ENCODE measurements around the gene SLC8A3. TPM values are rescaled to one million over a fixed set of nuclear protein-coding genes. Genes with fewer than 3 reads are reported as not detected.

Gene SLC8A3
- total RNA-seq, 1 experiment from 2014 or later: not detected

GRCh38 chr14:70032447-70032846 lies 156.3 kb downstream of the SLC8A3 start:
- TF ChIP-seq REST (IDR thresholded peaks at IDR 0.05; ENCODE audit: insufficient read depth in 1 of 2, low read depth in 2 of 2, low read length in 1 of 2): no peak
- no peak for TF ChIP-seq TCF7L2 (IDR thresholded peaks at IDR 0.05; ENCODE audit: low read depth, low read length)
- TF ChIP-seq CTCF (IDR thresholded peaks at IDR 0.05): no peak
- TF ChIP-seq POLR2AphosphoS5 (IDR thresholded peaks at IDR 0.05; ENCODE audit: low read depth, low read length): no peak
- TF ChIP-seq SIN3A (IDR thresholded peaks at IDR 0.05; ENCODE audit: borderline replicate concordance, insufficient read depth, low read depth, low read length): no peak
- POLR2A ChIA-PET: no interaction called here
- intact Hi-C loops (cut with micrococcal nuclease; ENCODE audit: unreplicated experiment) (no loop called here), in situ Hi-C loops (cut with HindIII; ENCODE audit: low pct_unique_long_range_greater_than_20kb, low sequenced_read_pairs) (no loop called here)
- no TSS peak for BruUV-seq (replicated peaks)
- Histone ChIP-seq H3K4me1 (ENCODE audit: control insufficient read depth, insufficient read depth, low read length) (no peaks in the 10 kb centered on the region), H3K27ac (ENCODE audit: low read length) (no peak overlapping the region), H3K27me3 (ENCODE audit: control insufficient read depth, insufficient read depth, low read length) (no peaks in the 10 kb centered on the region), H3K9me3 (ENCODE audit: control insufficient read depth, insufficient read depth, low read depth, low read length) (no peaks in the 10 kb centered on the region), H3K4me3 (ENCODE audit: low read depth in 2 of 2, low read length in 2 of 2) (no peak overlapping the region), H3K36me3 (ENCODE audit: control insufficient read depth, insufficient read depth, low read length) (no peaks in the 10 kb centered on the region)
- DNase-seq (ENCODE audit: low read depth, low spot score) (no peak), ATAC-seq (no peak)
- CTCF ChIA-PET: no interaction called here

DNA sequence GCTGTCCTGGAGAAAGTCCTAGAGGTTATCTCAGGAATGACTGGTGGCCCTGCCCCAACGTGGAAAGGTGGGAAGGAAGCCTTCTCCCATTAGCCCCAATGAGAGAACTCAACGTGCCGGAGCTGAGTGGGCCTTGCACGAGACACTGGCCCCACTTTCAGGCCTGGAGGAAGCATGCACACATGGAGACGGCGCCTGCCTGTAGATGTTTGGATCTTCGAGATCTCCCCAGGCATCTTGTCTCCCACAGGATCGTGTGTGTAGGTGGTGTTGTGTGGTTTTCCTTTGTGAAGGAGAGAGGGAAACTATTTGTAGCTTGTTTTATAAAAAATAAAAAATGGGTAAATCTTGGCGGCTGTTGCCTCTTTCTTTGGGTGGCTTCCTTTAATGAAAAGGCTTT lies 156.7 kb downstream of the SLC8A3 start:
- no TSS peak for BruUV-seq (replicated peaks)
- ChIA-PET POLR2A (no interaction called here), CTCF (no interaction called here)
- ATAC-seq (no peak), DNase-seq (ENCODE audit: low read depth, low spot score) (no peak)
- Histone ChIP-seq H3K9me3 (ENCODE audit: control insufficient read depth, insufficient read depth, low read depth, low read length) (no peaks in the 10 kb centered on the region), H3K27me3 (ENCODE audit: control insufficient read depth, insufficient read depth, low read length) (no peaks in the 10 kb centered on the region), H3K4me3 (ENCODE audit: low read depth in 2 of 2, low read length in 2 of 2) (no peak overlapping the region), H3K36me3 (ENCODE audit: control insufficient read depth, insufficient read depth, low read length) (no peaks in the 10 kb centered on the region), H3K27ac (ENCODE audit: low read length) (no peak overlapping the region), H3K4me1 (ENCODE audit: control insufficient read depth, insufficient read depth, low read length) (no peaks in the 10 kb centered on the region)
- no peak for TF ChIP-seq POLR2AphosphoS5 (IDR thresholded peaks at IDR 0.05; ENCODE audit: low read depth, low read length)
- no peak for TF ChIP-seq SIN3A (IDR thresholded peaks at IDR 0.05; ENCODE audit: borderline replicate concordance, insufficient read depth, low read depth, low read length)
- TF ChIP-seq TCF7L2 (IDR thresholded peaks at IDR 0.05; ENCODE audit: low read depth, low read length): no peak
- TF ChIP-seq REST (IDR thresholded peaks at IDR 0.05; ENCODE audit: insufficient read depth in 1 of 2, low read depth in 2 of 2, low read length in 1 of 2): no peak
- TF ChIP-seq CTCF (IDR thresholded peaks at IDR 0.05): no peak
- in situ Hi-C loops (cut with HindIII; ENCODE audit: low pct_unique_long_range_greater_than_20kb, low sequenced_read_pairs): no loop called here
- intact Hi-C loops (cut with micrococcal nuclease; ENCODE audit: unreplicated experiment): no loop called here
